HepG2 (cell line): Measurements from ENCODE around the gene TBCB. TPM values are rescaled to one million over a fixed set of nuclear protein-coding genes. Genes with fewer than 3 reads are reported as not detected.

Source experiments
- ATAC-seq: fragments of 200-7000 bp; cut with Tn5 transposase; 3 replicates; pipeline ENCODE4 v1.9.1; 2020; ENCODE audit warnings: mild to moderate bottlenecking, moderate library complexity
- BruUV-seq: library from RNA; stranded (reverse); fragments of 400-500 nt; replicated peaks from 2 replicates; lab custom pipeline; 2021; lab: Mats Ljungman, UMichigan
- CTCF ChIA-PET: fragments of 300-600 bp; formaldehyde crosslinking; extraction: SDS; loops from one replicate; lab custom pipeline; 2021; ENCODE audit warnings: low total read pairs, inconsistent platforms, low intra/inter-chr PET ratio; lab: Yijun Ruan, JAX
- POLR2A ChIA-PET: fragments of 350-600 bp; sonication (Branson Sonifier 250); formaldehyde crosslinking; loops from one replicate; lab custom pipeline; 2020; ENCODE audit warnings: antibody characterized with exemption, inconsistent platforms; lab: Yijun Ruan, JAX
- DNase-seq: peaks from one replicate; pipeline ENCODE4 v3.0.0-alpha.2; 2015; ENCODE audit warnings: low spot score
- FAIRE-seq: peaks from 3 replicates; lab custom pipeline; 2011; peaks lifted over from hg19 to GRCh38; lab: Jason Lieb, UNC
- H2AFZ ChIP-seq: one replicate; pipeline ENCODE4 v1.6.1; 2011; ENCODE audit warnings: low read length, inconsistent platforms
- H3K27ac ChIP-seq: fragments of 300-600 bp; 3 replicates; pipeline ENCODE4 v1.8.0; 2011; ENCODE audit warnings: mixed run types, mild to moderate bottlenecking, mixed read lengths, low read length, inconsistent platforms; ENCODE audit not compliant: insufficient read depth; ENCODE audit errors: extremely low read length
- H3K27me3 ChIP-seq, 2 experiments: fragments of 200-600 bp in 1 of 2; 2 replicates in 1 of 2; 3 replicates in 1 of 2; pipeline versions ENCODE4 v1.6.0 to v1.8.0; 2011; ENCODE audit warnings: low read length in 2 of 2, mild to moderate bottlenecking in 2 of 2, moderate library complexity in 2 of 2, inconsistent platforms in 1 of 2; ENCODE audit not compliant: insufficient read depth in 2 of 2, control insufficient read depth in 1 of 2
- H3K36me3 ChIP-seq, 2 experiments: fragments of 200-600 bp in 1 of 2; replicated peaks in 1 of 2; 2 replicates in 1 of 2; 3 replicates in 1 of 2; pipeline versions ENCODE4 v1.5.1 to v1.8.0; 2011; ENCODE audit warnings: low read length in 2 of 2, inconsistent platforms in 1 of 2; ENCODE audit not compliant: insufficient read depth in 2 of 2, control insufficient read depth in 1 of 2
- H3K4me1 ChIP-seq: 2 replicates; pipeline ENCODE4 v1.5.1; 2012; ENCODE audit warnings: low read length, inconsistent platforms; ENCODE audit not compliant: insufficient read depth
- H3K4me2 ChIP-seq: 2 replicates; pipeline ENCODE4 v1.6.0; 2011; ENCODE audit warnings: low read depth, low read length, inconsistent platforms
- H3K4me3 ChIP-seq, 3 experiments: fragments of 200-600 bp in 1 of 3; sonication (generic), shearing (Covaris generic) in 1 of 3; replicated peaks in 1 of 3; 2 replicates each; pipeline ENCODE4 v1.5.1; 2011 to 2016; ENCODE audit warnings: low read length in 3 of 3, inconsistent platforms in 2 of 3, low read depth in 2 of 3, mild to moderate bottlenecking in 2 of 3, control low read depth in 1 of 3, mixed read lengths in 1 of 3; ENCODE audit not compliant: insufficient read depth in 1 of 3
- H3K79me2 ChIP-seq: one replicate; pipeline ENCODE4 v1.6.1; 2011; ENCODE audit warnings: low read length, inconsistent platforms; ENCODE audit not compliant: insufficient read depth
- H3K9ac ChIP-seq: 2 replicates; pipeline ENCODE4 v1.6.0; 2011; ENCODE audit warnings: mild to moderate bottlenecking, low read depth, low read length, inconsistent platforms; ENCODE audit not compliant: insufficient read depth
- H3K9me3 ChIP-seq: 2 replicates; pipeline ENCODE4 v1.5.1; 2012; ENCODE audit warnings: mild to moderate bottlenecking, low read length
- H4K20me1 ChIP-seq: 2 replicates; pipeline ENCODE4 v1.6.0; 2011; ENCODE audit warnings: inconsistent platforms, mild to moderate bottlenecking, low read length, moderate library complexity; ENCODE audit not compliant: insufficient read depth
- CEBPZ ChIP-seq: IDR thresholded peaks from 2 replicates; pipeline ENCODE4 v1.6.1; 2012; ENCODE audit warnings: low read length, improper control_type of control experiment
- CREB3 ChIP-seq: sonication (generic); formaldehyde crosslinking; IDR thresholded peaks from 2 replicates; pipeline ENCODE4 v1.5.0; 2020; ENCODE audit warnings: missing genetic modification reagents
- DBP ChIP-seq: sonication (generic); formaldehyde crosslinking; IDR thresholded peaks from 2 replicates; pipeline ENCODE4 v1.4.0; 2020; ENCODE audit warnings: missing genetic modification reagents; ENCODE audit errors: not compliant biosample characterization
- ETV6 ChIP-seq: sonication (generic); formaldehyde crosslinking; conservative IDR thresholded peaks from 2 replicates; pipeline ENCODE4 v1.4.0; 2020; ENCODE audit warnings: missing genetic modification reagents
- FOXA3 ChIP-seq: IDR thresholded peaks from 2 replicates; pipeline ENCODE4 v1.6.1; 2016; ENCODE audit warnings: missing genetic modification reagents, missing compliant biosample characterization
- FOXP4 ChIP-seq: sonication (generic); formaldehyde crosslinking; IDR thresholded peaks from 2 replicates; pipeline ENCODE4 v1.4.0; 2020; ENCODE audit warnings: missing genetic modification reagents
- HES4 ChIP-seq: sonication (generic); formaldehyde crosslinking; IDR thresholded peaks from 2 replicates; pipeline ENCODE4 v1.9.0; 2021; ENCODE audit warnings: mild to moderate bottlenecking, missing genetic modification reagents, borderline replicate concordance
- RBM39 ChIP-seq: fragments of 200-400 bp; formaldehyde crosslinking; IDR thresholded peaks from one replicate; pipeline ENCODE4 v1.6.1; 2018; ENCODE audit warnings: antibody characterized with exemption, mild to moderate bottlenecking, low read depth, low read length; ENCODE audit not compliant: poor library complexity, severe bottlenecking
- SMARCC2 ChIP-seq: fragments of 450-650 bp; IDR thresholded peaks from 2 replicates; pipeline ENCODE4 v1.6.1; 2017; ENCODE audit warnings: antibody characterized with exemption, mild to moderate bottlenecking
- THAP9 ChIP-seq: sonication (generic); formaldehyde crosslinking; IDR thresholded peaks from 2 replicates; pipeline ENCODE4; 2020; ENCODE audit warnings: missing genetic modification reagents, mild to moderate bottlenecking, borderline replicate concordance
- ZBTB25 ChIP-seq: IDR thresholded peaks from 2 replicates; pipeline ENCODE4 v1.6.1; 2018; ENCODE audit warnings: missing genetic modification reagents
- ZNF709 ChIP-seq: sonication (generic); formaldehyde crosslinking; IDR thresholded peaks from 2 replicates; pipeline ENCODE4 v1.5.0; 2020; ENCODE audit warnings: mild to moderate bottlenecking, missing genetic modification reagents
- ZSCAN21 ChIP-seq: sonication (generic); formaldehyde crosslinking; IDR thresholded peaks from 2 replicates; pipeline ENCODE4 v1.8.0; 2022; ENCODE audit warnings: mild to moderate bottlenecking, missing genetic modification reagents, moderate library complexity, borderline replicate concordance
- WGBS: methylation state at CpG from one replicate; pipeline ENCODE4 v1.1.6; 2017; ENCODE audit warnings: low lambda C conversion rate; 5-methylcytosine and 5-hydroxymethylcytosine counted together
- in situ Hi-C: cut with HindIII; loops from 2 replicates; pipeline ENCODE4 v1.10.0; 2017; ENCODE audit warnings: low pct_unique_long_range_greater_than_20kb; ENCODE audit not compliant: extremely low pct_ligation_motif_present
- intact Hi-C: fragments of 100-400 bp; cut with micrococcal nuclease; formaldehyde crosslinking; loops from one replicate; pipeline ENCODE4 v1.10.0; 2022; ENCODE audit not compliant: unreplicated experiment
- polyA plus RNA-seq, 8 experiments: library from polyadenylated mRNA; depleted of rRNA in 3 of 8; stranded (reverse) in 7 of 8; unstranded in 1 of 8; fragments of >200 nt; fragmentation: Illumina TruSeq in 4 of 8; extraction: Trizol in 4 of 8; gene quantifications; 2 replicates each; pipeline versions ENCODE4 v1.2.1 to v1.2.3, GENCODE V29; 2011 to 2016; ENCODE audit warnings: low read depth in 4 of 8, missing spikeins in 1 of 8, mixed read lengths in 1 of 8; ENCODE audit not compliant: insufficient read depth in 1 of 8
- total RNA-seq, 5 experiments: library from RNA; depleted of rRNA; stranded (reverse); fragments of >200 nt; fragmentation: Illumina TruSeq; extraction: Trizol; gene quantifications; 2 replicates each; pipeline ENCODE4 v1.2.3, GENCODE V29; 2016; ENCODE audit warnings: low read depth in 1 of 5

Gene TBCB
- total and polyA plus RNA-seq, 2 of the 13 experiments (the other 11 are each of a cell fraction or from before 2014, with no cell fraction given) = 271 to 276 TPM

GRCh38 chr19:36163813-36164212, 48.5 kb downstream of the TBCB start:
- no peaks in the 10 kb centered on the region for H3K4me1 ChIP-seq
- no peak for FAIRE-seq
- no peak overlapping the region for H3K9ac ChIP-seq
- ATAC-seq = no peak
- no peak overlapping the region for H3K4me3 ChIP-seq
- no peak for TF ChIP-seq FOXA3 (CRISPR knock-in tag)
- TF ChIP-seq HES4 (CRISPR knock-in tag) = no peak
- TF ChIP-seq CEBPZ = no peak
- TF ChIP-seq RBM39 = no peak
- no peak for TF ChIP-seq ZNF709
- TF ChIP-seq ZBTB25 (CRISPR knock-in tag) = no peak
- no peak for TF ChIP-seq SMARCC2
- TF ChIP-seq ETV6 (CRISPR knock-in tag) = no peak
- TF ChIP-seq DBP (CRISPR knock-in tag) = no peak
- TF ChIP-seq THAP9 (CRISPR knock-in tag) = no peak
- TF ChIP-seq ZSCAN21 (CRISPR knock-in tag) = no peak
- TF ChIP-seq CREB3 (CRISPR knock-in tag) = no peak
- no peak for TF ChIP-seq FOXP4 (CRISPR knock-in tag)
- no TSS peak for BruUV-seq
- ChIA-PET POLR2A (no interaction called here), CTCF (no interaction called here)
- in situ Hi-C loops (no loop called here), intact Hi-C loops (no loop called here)
- H3K27me3 ChIP-seq = no peaks in the 10 kb centered on the region
- DNase-seq = no peak
- H4K20me1 ChIP-seq = no peaks in the 10 kb centered on the region
- no peaks in the 10 kb centered on the region for H3K79me2 ChIP-seq
- no peak overlapping the region for H3K27ac ChIP-seq
- no peak overlapping the region for H3K4me2 ChIP-seq
- 99% methylated on average over 12 of the region's 12 CpGs for WGBS
- H3K9me3 ChIP-seq = no peaks in the 10 kb centered on the region
- H3K36me3 ChIP-seq = no peaks in the 10 kb centered on the region
- no peak overlapping the region for H2AFZ ChIP-seq
